H1 (cell line): ENCODE measurements around the gene SLC24A3. TPM values are rescaled to one million over a fixed set of nuclear protein-coding genes. Genes with fewer than 3 reads are reported as not detected.

Experiments
- CTCF ChIA-PET: fragments of 300-600 bp; sonication (Branson Sonifier 250); formaldehyde crosslinking; loops from one replicate; lab custom pipeline; 2021; ENCODE audit not compliant: partially characterized antibody; lab: Charles Lee
- POLR2A ChIA-PET: fragments of 300-600 bp; sonication (Branson Sonifier 250); formaldehyde crosslinking; loops from one replicate; lab custom pipeline; 2021; ENCODE audit warnings: inconsistent platforms; ENCODE audit not compliant: partially characterized antibody; lab: Charles Lee
- DNase-seq, 2 experiments: peaks; one replicate each; pipeline versions ENCODE4 v3.0.0 to v3.0.0-alpha.2; 2010 to 2022; ENCODE audit warnings: low spot score in 2 of 2, low read depth in 1 of 2, mixed read lengths in 1 of 2
- FAIRE-seq: peaks from 2 replicates; lab custom pipeline; 2011; peaks lifted over from hg19 to GRCh38; lab: Jason Lieb, UNC
- H2AFZ ChIP-seq: 2 replicates; pipeline ENCODE4 v1.8.1; 2012; ENCODE audit warnings: low read length, inconsistent platforms
- H2AK5ac ChIP-seq: 2 replicates; pipeline ENCODE4 v1.6.1; 2013; ENCODE audit warnings: low read depth, low read length
- H2BK120ac ChIP-seq: replicated peaks from 2 replicates; pipeline ENCODE3; 2013; ENCODE audit warnings: low read depth, low read length, inconsistent platforms
- H2BK12ac ChIP-seq: 2 replicates; pipeline ENCODE4 v1.6.1; 2013; ENCODE audit warnings: low read depth, low read length
- H2BK15ac ChIP-seq: 2 replicates; pipeline ENCODE4 v1.6.1; 2013; ENCODE audit warnings: low read length
- H2BK20ac ChIP-seq: 2 replicates; pipeline ENCODE4 v1.6.1; 2013; ENCODE audit warnings: low read length
- H2BK5ac ChIP-seq: 2 replicates; pipeline ENCODE4 v1.6.1; 2013; ENCODE audit warnings: low read depth, low read length
- H3K14ac ChIP-seq: 2 replicates; pipeline ENCODE4 v1.6.1; 2013; ENCODE audit warnings: inconsistent platforms; ENCODE audit not compliant: insufficient read length
- H3K18ac ChIP-seq: 2 replicates; pipeline ENCODE4 v1.6.1; 2013; ENCODE audit warnings: low read length; ENCODE audit errors: extremely low read depth
- H3K23ac ChIP-seq: 2 replicates; pipeline ENCODE4 v1.6.1; 2013; ENCODE audit warnings: inconsistent platforms; ENCODE audit not compliant: insufficient read length
- H3K23me2 ChIP-seq: 2 replicates; pipeline ENCODE4 v1.6.1; 2013; ENCODE audit warnings: low read depth, low read length
- H3K27ac ChIP-seq: 2 replicates; pipeline ENCODE4 v1.6.1; 2011; ENCODE audit warnings: low read depth, low read length, inconsistent platforms
- H3K27me3 ChIP-seq, 4 experiments: replicated peaks in 1 of 4; 1 replicate in 1 of 4; 2 replicates in 3 of 4; pipeline versions ENCODE4 v1.6.1 to v1.8.1; 2011 to 2013; ENCODE audit warnings: low read length in 3 of 4, mild to moderate bottlenecking in 3 of 4, inconsistent platforms in 2 of 4, mixed read lengths in 2 of 4, moderate library complexity in 1 of 4; ENCODE audit not compliant: control insufficient read depth in 3 of 4, insufficient read depth in 3 of 4; ENCODE audit errors: extremely low read depth in 1 of 4
- H3K36me3 ChIP-seq, 4 experiments: 2 replicates each; pipeline versions ENCODE4 v1.6.1 to v1.8.1; 2011 to 2013; ENCODE audit warnings: mild to moderate bottlenecking in 4 of 4, low read length in 3 of 4, moderate library complexity in 2 of 4, control low read depth in 1 of 4, inconsistent platforms in 1 of 4; ENCODE audit not compliant: insufficient read depth in 4 of 4, control insufficient read depth in 2 of 4
- H3K4ac ChIP-seq: replicated peaks from 2 replicates; pipeline ENCODE3; 2013; ENCODE audit warnings: low read length, low read depth, mixed read lengths, inconsistent platforms; ENCODE audit not compliant: insufficient read length
- H3K4me1 ChIP-seq, 4 experiments: replicated peaks in 1 of 4; 1 replicate in 1 of 4; 2 replicates in 3 of 4; pipeline versions ENCODE4 v1.6.1 to v1.8.1; 2011 to 2013; ENCODE audit warnings: low read length in 3 of 4, inconsistent platforms in 2 of 4, mixed read lengths in 1 of 4; ENCODE audit not compliant: insufficient read depth in 4 of 4, control insufficient read depth in 3 of 4
- H3K4me2 ChIP-seq, 2 experiments: 2 replicates each; pipeline versions ENCODE4 v1.6.1 to v1.8.1; 2011 to 2013; ENCODE audit warnings: low read depth in 2 of 2, low read length in 2 of 2, control low read depth in 1 of 2, inconsistent platforms in 1 of 2, mild to moderate bottlenecking in 1 of 2; ENCODE audit not compliant: insufficient read depth in 1 of 2
- H3K4me3 ChIP-seq, 4 experiments: fragments of 200-600, 300-600 bp in 1 of 4; sonication (generic), shearing (Covaris generic), sonication (Bioruptor Twin) in 1 of 4; 2 replicates each; pipeline versions ENCODE4 v1.5.1 to v1.8.1; 2011 to 2016; ENCODE audit warnings: low read length in 4 of 4, low read depth in 3 of 4, control low read depth in 2 of 4, inconsistent platforms in 2 of 4, mild to moderate bottlenecking in 2 of 4, mixed read lengths in 1 of 4, moderate library complexity in 1 of 4; ENCODE audit not compliant: insufficient read depth in 2 of 4; ENCODE audit errors: extremely low read depth in 1 of 4
- H3K56ac ChIP-seq: replicated peaks from 2 replicates; pipeline ENCODE3; 2013; ENCODE audit warnings: low read depth, mild to moderate bottlenecking, mixed read lengths, low read length, inconsistent platforms; ENCODE audit not compliant: insufficient read length
- H3K79me1 ChIP-seq: 2 replicates; pipeline ENCODE4 v1.6.1; 2013; ENCODE audit warnings: low read depth, low read length, control low read depth
- H3K79me2 ChIP-seq, 2 experiments: 2 replicates each; pipeline versions ENCODE4 v1.6.1 to v1.8.1; 2012 to 2013; ENCODE audit warnings: low read length in 2 of 2, mild to moderate bottlenecking in 2 of 2, inconsistent platforms in 1 of 2; ENCODE audit not compliant: insufficient read depth in 2 of 2, control insufficient read depth in 1 of 2
- H3K9ac ChIP-seq, 4 experiments: replicated peaks in 1 of 4; 1 replicate in 1 of 4; 2 replicates in 3 of 4; pipeline versions ENCODE4 v1.6.1 to v1.8.1; 2011 to 2013; ENCODE audit warnings: low read depth in 3 of 4, low read length in 3 of 4, control low read depth in 2 of 4, mild to moderate bottlenecking in 2 of 4, moderate library complexity in 2 of 4, inconsistent platforms in 1 of 4; ENCODE audit errors: extremely low read depth in 1 of 4
- H3K9me3 ChIP-seq, 2 experiments: 2 replicates each; pipeline versions ENCODE4 v1.6.1 to v1.8.1; 2012 to 2013; ENCODE audit warnings: mild to moderate bottlenecking in 2 of 2, moderate library complexity in 2 of 2, control low read depth in 1 of 2, inconsistent platforms in 1 of 2, low read depth in 1 of 2, low read length in 1 of 2, mixed read lengths in 1 of 2; ENCODE audit not compliant: insufficient read depth in 2 of 2
- H4K20me1 ChIP-seq, 2 experiments: replicated peaks in 1 of 2; 2 replicates each; pipeline versions ENCODE3 to v1.8.1; 2011 to 2013; ENCODE audit warnings: inconsistent platforms in 2 of 2, low read length in 2 of 2, mild to moderate bottlenecking in 1 of 2; ENCODE audit not compliant: insufficient read depth in 2 of 2, control insufficient read depth in 1 of 2
- H4K5ac ChIP-seq: 2 replicates; pipeline ENCODE4 v1.6.1; 2013; ENCODE audit warnings: low read length, low read depth, mixed read lengths, inconsistent platforms; ENCODE audit not compliant: insufficient read length
- H4K8ac ChIP-seq: 2 replicates; pipeline ENCODE4 v1.8.0; 2013; ENCODE audit warnings: mild to moderate bottlenecking, moderate library complexity, low read length, inconsistent platforms; ENCODE audit not compliant: insufficient read depth; ENCODE audit errors: extremely low read depth
- H4K91ac ChIP-seq: replicated peaks from 2 replicates; pipeline ENCODE3; 2013; ENCODE audit warnings: low read length, mixed read lengths, inconsistent platforms; ENCODE audit not compliant: insufficient read length
- ASH2L ChIP-seq: fragments of 200-600, 300-600 bp; sonication (generic); IDR thresholded peaks from one replicate; pipeline ENCODE4 v1.7.1; 2017; ENCODE audit warnings: low read length
- BRCA1 ChIP-seq: IDR thresholded peaks from 2 replicates; pipeline ENCODE4 v1.6.1; 2012; ENCODE audit warnings: low read depth, low read length, improper control_type of control experiment
- FOSL1 ChIP-seq: IDR thresholded peaks from 2 replicates; pipeline ENCODE4 v1.6.1; 2011; ENCODE audit warnings: mild to moderate bottlenecking, low read depth, low read length, moderate library complexity; ENCODE audit not compliant: insufficient read depth
- JUND ChIP-seq: IDR thresholded peaks from 2 replicates; pipeline ENCODE4 v1.6.1; 2011; ENCODE audit warnings: mild to moderate bottlenecking, improper control_type of control experiment, low read length
- KDM4A ChIP-seq: IDR thresholded peaks from one replicate; pipeline ENCODE4 v1.7.1; 2012; ENCODE audit warnings: low read depth, mild to moderate bottlenecking, moderate library complexity, low read length, inconsistent platforms; ENCODE audit not compliant: severe bottlenecking
- PHF8 ChIP-seq: fragments of 200-600 bp; sonication (generic); conservative IDR thresholded peaks from 2 replicates; pipeline ENCODE4 v1.7.1; 2012; ENCODE audit warnings: low read depth, mild to moderate bottlenecking, inconsistent platforms, low read length, moderate library complexity
- SAP30 ChIP-seq: fragments of 300-600 bp; sonication (generic); IDR thresholded peaks from 2 replicates; pipeline ENCODE4 v1.7.1; 2012; ENCODE audit warnings: low read length, moderate library complexity, mild to moderate bottlenecking, inconsistent platforms; ENCODE audit not compliant: insufficient read depth, insufficient replicate concordance
- SP2 ChIP-seq: IDR thresholded peaks from 2 replicates; pipeline ENCODE4 v1.6.1; 2012; ENCODE audit warnings: mild to moderate bottlenecking, low read length, inconsistent platforms
- SRF ChIP-seq: IDR thresholded peaks from 2 replicates; pipeline ENCODE4 v1.6.1; 2011; ENCODE audit warnings: mild to moderate bottlenecking, low read depth, low read length, moderate library complexity
- TAF7 ChIP-seq: optimal IDR thresholded peaks from 2 replicates; pipeline ENCODE3; 2011; ENCODE audit warnings: low read depth, mild to moderate bottlenecking, inconsistent platforms, low read length, moderate library complexity, borderline replicate concordance
- TEAD4 ChIP-seq: IDR thresholded peaks from 2 replicates; pipeline ENCODE4 v1.6.1; 2012; ENCODE audit warnings: low read depth, low read length, inconsistent platforms, mixed read lengths
- WGBS, 2 experiments: shearing (Covaris generic) in 1 of 2; methylation state at CpG; one replicate each; pipeline versions ENCODE4 v1.1.6 to v1.1.7; 2013 to 2015; ENCODE audit warnings: low lambda C conversion rate in 2 of 2, mixed read lengths in 2 of 2, inconsistent platforms in 1 of 2, low coverage in 1 of 2, missing lambda C conversion rate in 1 of 2; ENCODE audit not compliant: insufficient replicate concordance in 2 of 2, insufficient coverage in 1 of 2, insufficient read length in 1 of 2; ENCODE audit errors: extremely low coverage in 1 of 2, missing lambda C conversion rate in 1 of 2; 5-methylcytosine and 5-hydroxymethylcytosine counted together
- polyA plus RNA-seq, 7 experiments: library from polyadenylated mRNA; depleted of rRNA in 3 of 7; stranded (reverse) in 5 of 7; unstranded in 2 of 7; fragments of >200 nt in 5 of 7; fragments of 200-250 nt in 2 of 7; gene quantifications; 1 replicate in 5 of 7; 2 replicates in 1 of 7; 4 replicates in 1 of 7; pipeline versions ENCODE4 v1.2.1 to v1.2.3, GENCODE V29; 2011 to 2013; ENCODE audit warnings: missing spikeins in 2 of 7, mixed read lengths in 2 of 7
- total RNA-seq: library from RNA; stranded (reverse); fragmentation: NEBNext Ultra II Directional; extraction: Animal tissue kit (Norgen Biotek cat#: 25700); gene quantifications from 2 replicates; pipeline ENCODE4 v1.2.1, GENCODE V29; 2021

Gene SLC24A3
- total and polyA plus RNA-seq, 2 of the 8 experiments (the other 6 are each of a cell fraction or from before 2014, with no cell fraction given) = 4.5 to 6.3 TPM

DNA sequence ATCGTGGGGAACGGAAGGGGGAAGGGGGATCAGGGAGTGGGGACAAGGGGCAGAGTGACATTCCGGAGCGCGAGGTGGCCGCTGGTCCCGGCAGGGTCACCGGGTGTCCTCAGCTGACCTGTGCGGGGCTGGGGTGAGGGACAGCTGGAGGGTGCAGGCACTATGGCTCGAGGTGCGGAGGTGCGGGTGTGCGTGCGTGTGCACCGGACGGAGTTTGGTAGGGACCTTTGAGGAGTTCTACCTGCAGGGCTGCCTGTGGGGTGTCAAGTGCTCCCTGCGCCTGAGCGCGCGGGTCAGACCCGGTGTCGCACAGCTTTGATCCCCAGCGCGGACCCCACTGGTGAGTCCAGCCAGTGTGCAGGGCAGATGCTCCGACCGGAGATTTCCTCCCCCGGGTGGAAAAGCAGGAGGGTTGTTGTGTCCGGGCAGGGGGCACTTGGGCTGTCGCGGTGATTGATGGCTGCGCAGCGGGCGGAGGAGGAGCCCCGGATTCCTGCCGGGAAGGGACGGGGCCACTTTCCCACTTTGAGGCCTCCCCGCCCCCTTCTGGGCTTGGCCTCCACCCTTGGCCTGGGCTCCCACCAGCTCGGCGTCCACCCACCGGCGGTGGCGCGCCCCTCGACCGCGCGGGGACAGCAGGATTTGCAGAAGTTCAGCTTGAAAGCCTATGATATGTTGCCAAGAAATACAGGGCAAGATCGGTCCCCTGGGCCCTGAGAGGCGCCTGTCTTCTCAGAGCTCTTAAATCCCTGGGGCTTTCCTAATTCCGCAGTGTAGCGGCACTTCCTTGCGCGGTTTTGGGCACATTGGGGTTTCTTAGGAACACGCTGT is 546.3 kb downstream of the SLC24A3 start:
- peak overlapping the region; percentile 48 for H3K18ac ChIP-seq

More for the DNA sequence above, 546.3 kb downstream of the SLC24A3 start:
- H3K79me1 ChIP-seq = no peaks in the 10 kb centered on the region
- no peaks in the 10 kb centered on the region for H3K9me3 ChIP-seq
- no peak overlapping the region for H3K27ac ChIP-seq
- CTCF ChIA-PET = interaction anchor here (0.5 to 1.7 kb wide), 4 partner anchors 10 to 67 kb away, joined by 3 to 4 read pairs (median 4); no protein-coding TSS in a partner anchor
- no peak overlapping the region for H2AK5ac ChIP-seq
- no peak overlapping the region for H4K91ac ChIP-seq
- DNase-seq = peak in 1 of 2 experiments; percentile 86
- H3K23ac ChIP-seq = no peak overlapping the region
- H3K14ac ChIP-seq = no peak overlapping the region
- H3K4ac ChIP-seq = no peak overlapping the region
- FAIRE-seq = no peak
- H2BK15ac ChIP-seq = peak overlapping the region; percentile 29; the same call in 1 of the 2 replicates
- peaks cover 0 to 16% (median 10%) of the 10 kb centered on the region in 4 experiments; a peak in 4 of 7 replicates for H3K27me3 ChIP-seq
- H4K8ac ChIP-seq = peak overlapping the region; percentile 87; the same call in 1 of the 2 replicates
- 2% methylated on average over 46 of the region's 54 CpGs; no CpG with 5 or more reads in 1 of the 2 experiments for WGBS, 2 experiments
- no peaks in the 10 kb centered on the region for H3K79me2 ChIP-seq
- no peak overlapping the region for H2BK120ac ChIP-seq
- peak overlapping the region; percentile 81 to 99 for H3K4me2 ChIP-seq
- TF ChIP-seq SRF (no peak), FOSL1 (no peak), ASH2L (peak; percentile 53), SAP30 (peak; percentile 49), KDM4A (peak; percentile 95), BRCA1 (no peak), TAF7 (no peak), PHF8 (0 out of 2 replicates have a peak, but pooled peaks have one; percentile 12), SP2 (no peak), JUND (no peak), TEAD4 (peak; percentile 34; the same call in 1 of the 2 replicates)
- no peaks in the 10 kb centered on the region for H3K36me3 ChIP-seq
- 0 out of 2 replicates have a peak overlapping the region, but pooled peaks have one; percentile 43 for H2BK12ac ChIP-seq
- peak overlapping the region; percentile 25 for H3K56ac ChIP-seq
- peaks cover 0 to 2% of the 10 kb centered on the region in 2 experiments for H4K20me1 ChIP-seq
- peak overlapping the region; percentile 78 to 89 (median 82) for H3K4me3 ChIP-seq
- peaks cover 0 to 4% (median 0%) of the 10 kb centered on the region in 4 experiments; a peak in 2 of 7 replicates for H3K4me1 ChIP-seq
- H2AFZ ChIP-seq = peak overlapping the region; percentile 67; the same call in 1 of the 2 replicates
- POLR2A ChIA-PET = interaction anchor here (0.9 to 3.5 kb wide), 3 partner anchors 11 to 17 kb away, joined by 3 to 8 read pairs (median 6); no protein-coding TSS in a partner anchor
- H4K5ac ChIP-seq = no peak overlapping the region
- peak overlapping the region; percentile 56; the same call in 1 of the 2 replicates for H2BK5ac ChIP-seq
- no peak overlapping the region for H2BK20ac ChIP-seq
- peaks cover 13% of the 10 kb centered on the region for H3K23me2 ChIP-seq
- H3K9ac ChIP-seq = no peak overlapping the region; a peak in 1 of 7 replicates
